Activated CD8-positive, alpha-beta T cell treated with anti-CD3 and anti-CD28 coated beads for 36 hours (primary cell): ENCODE data around the gene NIM1K. TPM values are rescaled to one million over a fixed set of nuclear protein-coding genes. Genes with fewer than 3 reads are reported as not detected.
"Not testable (repeated sequence)": the region's sequence is repeated elsewhere in the genome, so short reads cannot be mapped to it uniquely, and the experiment has no call there.

Experiments used
- ATAC-seq: fragments of 200-7000 bp; cut with Tn5 transposase; one replicate; pipeline ENCODE4 v1.10.0; 2021; ENCODE audit warnings: mild to moderate bottlenecking, moderate library complexity
- CTCF ChIA-PET: fragments of 350-600 bp; sonication (Branson Sonifier 250); formaldehyde crosslinking; loops from one replicate; lab custom pipeline; 2021; ENCODE audit warnings: antibody characterized with exemption; lab: Charles Lee
- POLR2A ChIA-PET: fragments of 350-600 bp; sonication (Branson Sonifier 250); formaldehyde crosslinking; loops from one replicate; lab custom pipeline; 2021; ENCODE audit warnings: antibody characterized with exemption; lab: Charles Lee
- DNase-seq: peaks from one replicate; pipeline ENCODE4 v3.0.0-alpha.2; 2020
- H3K27ac Mint-ChIP-seq: one replicate; pipeline ENCODE4 v1.8.0; 2021; ENCODE audit warnings: mild to moderate bottlenecking, mixed read lengths
- H3K27me3 Mint-ChIP-seq: one replicate; pipeline ENCODE4 v1.8.0; 2021; ENCODE audit warnings: mixed read lengths
- H3K36me3 Mint-ChIP-seq: one replicate; pipeline ENCODE4 v1.8.0; 2021; ENCODE audit warnings: low read depth, mixed read lengths
- H3K4me1 Mint-ChIP-seq: one replicate; pipeline ENCODE4 v1.8.0; 2021; ENCODE audit warnings: low read depth, mixed read lengths
- H3K4me3 Mint-ChIP-seq: one replicate; pipeline ENCODE4 v1.8.0; 2021; ENCODE audit warnings: mild to moderate bottlenecking, moderate library complexity, mixed read lengths
- H3K9me3 Mint-ChIP-seq: one replicate; pipeline ENCODE4 v1.8.0; 2021; ENCODE audit warnings: mixed read lengths
- intact Hi-C: fragments of 100-400 bp; cut with micrococcal nuclease; formaldehyde crosslinking; loops from one replicate; pipeline ENCODE4 v1.10.0; 2022
- total RNA-seq, 2 experiments: library from RNA; stranded (reverse); gene quantifications; one replicate each; pipeline ENCODE4 v1.2.3, GENCODE V29; 2021
- TF ChIP-seq, protein P1 (sequence below): fragments of 200-600 bp; IDR thresholded peaks from one replicate; pipeline ENCODE4 v1.8.0; 2022; ENCODE audit warnings: antibody characterized with exemption, mild to moderate bottlenecking

The NIM1K gene
- total RNA-seq, 2 experiments from 2014 or later = 2.1 to 3.2 TPM

- H3K4me1 Mint-ChIP-seq = peaks cover 49% of the 10 kb centered on the region
- ChIA-PET POLR2A (no interaction called here), CTCF (interaction anchor here (0.7 to 1.9 kb wide), 3 partner anchors 31 to 234 kb away, joined by 3 to 4 read pairs (median 4); no protein-coding TSS in a partner anchor)
- H3K27ac Mint-ChIP-seq = peak overlapping the region; percentile 20
- intact Hi-C loops = no loop called here
- H3K4me3 Mint-ChIP-seq = no peak overlapping the region
- DNase-seq (peak; percentile 36), ATAC-seq (peak; percentile 52)
- no peaks in the 10 kb centered on the region for H3K9me3 Mint-ChIP-seq
- TF ChIP-seq, protein P1, sequence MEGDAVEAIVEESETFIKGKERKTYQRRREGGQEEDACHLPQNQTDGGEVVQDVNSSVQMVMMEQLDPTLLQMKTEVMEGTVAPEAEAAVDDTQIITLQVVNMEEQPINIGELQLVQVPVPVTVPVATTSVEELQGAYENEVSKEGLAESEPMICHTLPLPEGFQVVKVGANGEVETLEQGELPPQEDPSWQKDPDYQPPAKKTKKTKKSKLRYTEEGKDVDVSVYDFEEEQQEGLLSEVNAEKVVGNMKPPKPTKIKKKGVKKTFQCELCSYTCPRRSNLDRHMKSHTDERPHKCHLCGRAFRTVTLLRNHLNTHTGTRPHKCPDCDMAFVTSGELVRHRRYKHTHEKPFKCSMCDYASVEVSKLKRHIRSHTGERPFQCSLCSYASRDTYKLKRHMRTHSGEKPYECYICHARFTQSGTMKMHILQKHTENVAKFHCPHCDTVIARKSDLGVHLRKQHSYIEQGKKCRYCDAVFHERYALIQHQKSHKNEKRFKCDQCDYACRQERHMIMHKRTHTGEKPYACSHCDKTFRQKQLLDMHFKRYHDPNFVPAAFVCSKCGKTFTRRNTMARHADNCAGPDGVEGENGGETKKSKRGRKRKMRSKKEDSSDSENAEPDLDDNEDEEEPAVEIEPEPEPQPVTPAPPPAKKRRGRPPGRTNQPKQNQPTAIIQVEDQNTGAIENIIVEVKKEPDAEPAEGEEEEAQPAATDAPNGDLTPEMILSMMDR = no peak
- H3K27me3 Mint-ChIP-seq = no peaks in the 10 kb centered on the region
- peaks cover 50% of the 10 kb centered on the region for H3K36me3 Mint-ChIP-seq
These were observed 35.6 kb upstream of the NIM1K start for GRCh38 chr5:43156388-43156787.

DNA sequence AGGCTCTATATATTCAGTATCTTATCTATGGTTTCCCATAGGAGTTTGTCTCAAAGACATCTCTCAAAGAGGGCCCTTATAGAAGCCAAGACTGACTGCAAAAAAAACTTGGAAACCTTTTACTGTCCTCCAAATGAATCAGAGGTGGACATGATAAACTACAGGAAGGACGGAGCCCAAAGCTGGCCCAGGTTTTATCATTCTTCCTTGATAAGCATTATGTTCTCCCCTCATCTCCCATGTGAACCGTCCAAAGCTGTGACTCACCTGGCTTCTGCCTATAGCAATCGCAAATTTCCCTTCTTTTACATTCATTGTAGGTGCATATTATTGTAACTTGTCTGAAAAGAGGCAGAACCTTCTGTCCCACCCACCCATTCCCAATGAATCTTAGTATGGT, 35.0 kb upstream of the NIM1K start:
- H3K4me3 Mint-ChIP-seq = no peak overlapping the region
- H3K27ac Mint-ChIP-seq = no peak overlapping the region
- ChIA-PET POLR2A (no interaction called here), CTCF (interaction anchor here (0.7 to 0.8 kb wide), 2 partner anchors 30 to 51 kb away, joined by 3 read pairs; no protein-coding TSS in a partner anchor)
- DNase-seq (no peak), ATAC-seq (no peak)
- no peaks in the 10 kb centered on the region for H3K9me3 Mint-ChIP-seq
- TF ChIP-seq, protein P1 = no peak
- intact Hi-C loops = no loop called here
- H3K36me3 Mint-ChIP-seq = peaks cover 56% of the 10 kb centered on the region
- H3K27me3 Mint-ChIP-seq = no peaks in the 10 kb centered on the region
- H3K4me1 Mint-ChIP-seq = peaks cover 53% of the 10 kb centered on the region

GRCh38 chr5:43161244-43161643, 30.8 kb upstream of the NIM1K start:
- DNase-seq (peak; percentile 30), ATAC-seq (peak; percentile 84)
- Mint-ChIP-seq H3K36me3 (peaks cover 49% of the 10 kb centered on the region), H3K9me3 (no peaks in the 10 kb centered on the region), H3K4me3 (no peak overlapping the region), H3K27ac (peak overlapping the region; percentile 62), H3K4me1 (peaks cover 31% of the 10 kb centered on the region), H3K27me3 (no peaks in the 10 kb centered on the region)
- ChIA-PET CTCF (interaction anchor here (1.1 to 2.3 kb wide), 2 partner anchors 55 to 88 kb away, joined by 3 to 8 read pairs; no protein-coding TSS in a partner anchor), POLR2A (no interaction called here)
- TF ChIP-seq, protein P1 = no peak
- intact Hi-C loops = no loop called here

DNA sequence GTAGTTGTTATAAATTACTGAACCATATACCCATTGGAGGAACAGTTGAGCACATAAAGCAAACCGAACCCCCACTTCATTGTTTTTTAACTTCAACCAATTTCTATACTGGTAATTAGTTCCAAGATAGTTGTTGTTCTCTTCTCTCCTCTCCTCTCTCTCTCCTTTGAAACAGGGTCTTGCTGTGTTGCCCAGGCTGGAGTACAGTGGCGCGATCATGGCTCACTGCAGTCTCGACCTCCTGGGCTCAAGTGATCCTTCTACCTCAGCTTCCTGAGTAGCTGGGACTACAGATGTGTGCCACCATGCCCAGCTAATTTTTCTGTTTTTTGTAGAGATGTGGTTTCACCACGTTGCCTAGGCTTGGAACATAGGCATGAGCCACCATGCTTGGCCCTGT, 27.2 kb upstream of the NIM1K start:
- H3K27ac Mint-ChIP-seq, ATAC-seq, POLR2A ChIA-PET, H3K4me3 Mint-ChIP-seq, H3K9me3 Mint-ChIP-seq, intact Hi-C loops, DNase-seq, CTCF ChIA-PET, H3K27me3 Mint-ChIP-seq: not testable (repeated sequence)
- H3K4me1 Mint-ChIP-seq = peaks cover 19% of the 10 kb centered on the region
- H3K36me3 Mint-ChIP-seq = peaks cover 52% of the 10 kb centered on the region

DNA sequence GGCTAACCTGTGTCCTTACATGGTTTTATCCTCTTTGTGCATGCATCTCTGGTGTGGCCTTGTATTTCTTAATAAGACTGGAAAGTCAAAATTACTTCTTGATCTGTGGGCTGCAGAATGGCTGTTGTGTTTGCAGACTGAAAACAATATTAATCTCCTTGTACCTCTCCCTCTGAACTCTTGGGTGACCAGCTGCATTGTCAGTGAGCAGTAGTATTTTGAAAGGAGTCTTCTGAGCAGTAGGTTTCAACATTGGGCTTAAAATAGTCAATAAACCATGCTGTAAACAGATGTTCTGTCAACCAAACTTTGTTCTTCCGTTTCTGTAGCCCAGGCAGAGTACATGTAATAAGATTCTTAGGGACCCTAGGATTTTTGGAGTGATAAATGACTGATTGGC, 26.7 kb upstream of the NIM1K start:
- DNase-seq (no peak), ATAC-seq (no peak)
- Mint-ChIP-seq H3K27ac (no peak overlapping the region), H3K36me3 (peaks cover 50% of the 10 kb centered on the region), H3K27me3 (no peaks in the 10 kb centered on the region), H3K4me3 (no peak overlapping the region), H3K4me1 (peaks cover 16% of the 10 kb centered on the region), H3K9me3 (no peaks in the 10 kb centered on the region)
- ChIA-PET POLR2A (no interaction called here), CTCF (no interaction called here)
- intact Hi-C loops = no loop called here
- TF ChIP-seq, protein P1 = no peak
